ENCODE data around the gene IMPG2.

The IMPG2 gene

GRCh38 chr3:101230618-101231017, 89.8 kb downstream of the IMPG2 start:
- no peak for FAIRE-seq

- no peak for FAIRE-seq
Measured at GRCh38 chr3:101229681-101230080, 90.7 kb downstream of the IMPG2 start.

GRCh38 chr3:101228441-101228840, 91.9 kb downstream of the IMPG2 start:
- no peak for FAIRE-seq

- FAIRE-seq = no peak
Measured at GRCh38 chr3:101224739-101225138, 95.6 kb downstream of the IMPG2 start.

- FAIRE-seq = no peak
Measured at GRCh38 chr3:101223016-101223415, 97.4 kb downstream of the IMPG2 start.

GRCh38 chr3:101219842-101220560, 100.4 kb downstream of the IMPG2 start:
- no peak for FAIRE-seq

GRCh38 chr3:101217472-101218245, 102.7 kb downstream of the IMPG2 start:
- FAIRE-seq = no peak

GRCh38 chr3:101216710-101217465, 103.5 kb downstream of the IMPG2 start:
- FAIRE-seq = no peak

- FAIRE-seq = no peak
Measured at GRCh38 chr3:101212730-101213129, 107.6 kb downstream of the IMPG2 start.

- FAIRE-seq = no peak
Measured at GRCh38 chr3:101204246-101204645, 116.1 kb downstream of the IMPG2 start.

GRCh38 chr3:101203411-101203810, 117.0 kb downstream of the IMPG2 start:
- FAIRE-seq = no peak

- no peak for FAIRE-seq
Measured at GRCh38 chr3:101202640-101203039, 117.7 kb downstream of the IMPG2 start.

- no peak for FAIRE-seq
Measured at GRCh38 chr3:101200461-101200860, 119.9 kb downstream of the IMPG2 start.

- FAIRE-seq = no peak
Measured at GRCh38 chr3:101195951-101196713, 124.2 kb downstream of the IMPG2 start.

- FAIRE-seq = no peak
Measured at GRCh38 chr3:101194392-101194791, 126.0 kb downstream of the IMPG2 start.

- no peak for FAIRE-seq
Measured at GRCh38 chr3:101193957-101194356, 126.4 kb downstream of the IMPG2 start.

- FAIRE-seq = no peak
Measured at GRCh38 chr3:101189796-101190195, 130.6 kb downstream of the IMPG2 start.

- FAIRE-seq = no peak
Measured at GRCh38 chr3:101189176-101189575, 131.2 kb downstream of the IMPG2 start.

- no peak for FAIRE-seq
Measured at GRCh38 chr3:101185341-101185740, 135.0 kb downstream of the IMPG2 start.

- no peak for FAIRE-seq
Measured at GRCh38 chr3:101184111-101184510, 136.3 kb downstream of the IMPG2 start.

GRCh38 chr3:101183151-101183550, 137.2 kb downstream of the IMPG2 start:
- no peak for FAIRE-seq

GRCh38 chr3:101182734-101183133, 137.6 kb downstream of the IMPG2 start:
- FAIRE-seq = no peak

GRCh38 chr3:101181801-101182200, 138.6 kb downstream of the IMPG2 start:
- no peak for FAIRE-seq
